HG02571 (cell line): ENCODE data around the gene OR4Q2.
"Not testable (repeated sequence)": the region's sequence is repeated elsewhere in the genome, so short reads cannot be mapped to it uniquely, and the experiment has no call there.

Experiments
- ATAC-seq: cut with Tn5 transposase; IDR thresholded peaks from one replicate; pipeline ENCODE4 v1.9.1; 2021; ENCODE audit warnings: mild to moderate bottlenecking, moderate library complexity; ENCODE audit not compliant: unreplicated experiment

Gene OR4Q2

GRCh38 chr14:20001863-20002262 lies at the start of gene OR4Q2:
Gene OR4Q2, plus strand, starts transcription at chr14:20002163.
- ATAC-seq: no peak

DNA sequence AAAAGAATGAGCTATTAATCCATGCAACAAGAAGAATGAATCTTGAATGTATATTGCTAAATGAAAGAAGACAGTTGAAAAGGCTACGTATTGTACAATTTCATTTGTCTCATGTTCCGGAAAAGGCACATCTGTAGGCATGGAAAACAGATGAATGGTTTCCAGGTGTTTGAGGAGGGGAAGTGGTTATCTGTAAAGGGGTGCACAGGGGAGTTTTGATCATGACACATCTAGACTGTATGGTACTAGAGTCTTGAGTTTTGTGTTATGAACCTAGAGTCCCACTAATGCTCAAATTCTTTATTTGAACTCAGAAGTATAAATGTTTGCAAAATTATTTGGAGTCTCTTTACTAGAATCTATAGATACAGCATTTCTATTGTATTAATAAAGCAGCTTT lies 32.2 kb upstream of the OR4Q2 start:
- not testable (repeated sequence) for ATAC-seq

DNA sequence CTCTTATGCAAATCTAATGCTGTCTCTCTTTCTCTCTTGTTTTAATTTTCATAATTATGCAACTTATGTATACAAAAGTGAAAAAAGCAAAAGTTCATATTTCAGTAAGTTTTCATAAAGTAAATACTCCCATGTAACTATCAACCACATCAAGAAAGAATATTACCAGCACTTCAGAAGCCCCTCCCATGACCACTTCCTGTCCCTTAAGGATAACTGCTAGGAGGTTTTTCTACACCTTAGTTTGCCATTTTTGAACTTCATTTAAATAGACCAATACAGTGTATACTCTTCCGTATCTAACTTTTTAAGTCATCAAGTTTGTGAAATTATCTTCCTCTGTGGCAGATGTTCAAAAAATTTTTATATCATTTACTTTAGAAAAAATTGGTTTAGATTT lies 27.1 kb upstream of the OR4Q2 start:
- ATAC-seq: no peak

GRCh38 chr14:19975291-19975690 lies 26.7 kb upstream of the OR4Q2 start, which contains the start of gene OR4K15:
Gene OR4K15, plus strand, starts transcription at chr14:19975591. Its CDS starts 0 bp downstream, at chr14:19975591.
- ATAC-seq: no peak

DNA sequence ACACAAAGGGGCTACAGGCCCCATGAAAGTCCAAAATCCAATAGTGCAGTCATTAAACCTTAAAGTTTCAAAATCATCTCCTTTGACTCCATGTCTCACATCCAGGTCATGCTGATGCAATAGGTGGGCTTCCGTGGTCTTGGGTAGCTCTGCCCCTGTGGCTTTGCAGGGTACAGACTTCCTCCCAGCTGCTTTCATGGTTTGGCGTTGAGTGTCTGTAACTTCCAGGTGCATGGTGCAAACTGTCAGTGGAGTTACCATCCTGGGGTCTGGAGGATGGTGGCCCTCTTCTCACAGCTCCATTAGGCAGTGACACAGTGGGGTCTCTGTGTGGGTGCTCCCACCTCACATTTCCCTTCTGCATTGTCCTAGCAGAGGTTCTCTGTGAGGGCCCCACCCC lies 8.5 kb upstream of the OR4Q2 start:
- no peak for ATAC-seq

DNA sequence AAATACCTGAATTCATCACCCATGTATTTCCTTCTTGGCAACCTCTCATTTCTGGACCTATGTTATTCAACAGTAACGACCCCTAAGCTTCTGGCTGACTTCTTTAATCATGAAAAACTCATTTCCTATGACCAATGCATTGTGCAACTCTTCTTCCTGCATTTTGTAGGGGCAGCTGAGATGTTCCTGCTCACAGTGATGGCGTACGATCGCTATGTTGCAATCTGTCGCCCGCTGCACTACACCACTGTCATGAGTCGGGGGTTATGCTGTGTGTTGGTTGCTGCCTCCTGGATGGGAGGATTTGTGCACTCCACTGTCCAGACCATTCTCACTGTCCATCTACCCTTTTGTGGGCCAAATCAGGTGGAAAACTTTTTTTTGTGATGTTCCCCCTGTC lies 356 bp downstream of the OR4Q2 start:
- no peak for ATAC-seq

- ATAC-seq: no peak
Measured at GRCh38 chr14:20008156-20008555, 6.2 kb downstream of the OR4Q2 start.

- ATAC-seq: no peak
Measured at GRCh38 chr14:20019257-20019865, 17.4 kb downstream of the OR4Q2 start, which contains the start of gene OR4K14. Gene OR4K14, minus strand, starts transcription at chr14:20019307. Its CDS starts 4,114 bp downstream, at chr14:20015193.

GRCh38 chr14:20031058-20031457 lies 29.1 kb downstream of the OR4Q2 start:
- ATAC-seq: no peak

DNA sequence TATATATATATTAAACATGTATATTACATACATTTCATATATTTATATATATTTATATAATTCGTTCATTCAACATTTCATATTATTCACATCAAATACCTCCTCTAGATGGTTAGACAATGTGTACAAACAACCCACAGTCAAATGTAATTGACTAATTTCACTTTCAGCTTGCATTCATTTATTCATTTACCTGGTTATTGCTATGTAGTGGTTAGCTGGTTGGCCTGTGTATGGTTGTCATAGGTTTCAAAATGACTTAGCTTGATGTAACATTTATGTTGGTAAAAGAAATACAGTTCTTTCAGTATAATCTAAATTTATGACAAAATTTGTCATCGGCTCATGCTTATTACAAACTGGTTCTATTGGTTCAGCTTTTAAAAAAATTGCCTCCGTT lies 33.5 kb downstream of the OR4Q2 start:
- ATAC-seq: no peak

DNA sequence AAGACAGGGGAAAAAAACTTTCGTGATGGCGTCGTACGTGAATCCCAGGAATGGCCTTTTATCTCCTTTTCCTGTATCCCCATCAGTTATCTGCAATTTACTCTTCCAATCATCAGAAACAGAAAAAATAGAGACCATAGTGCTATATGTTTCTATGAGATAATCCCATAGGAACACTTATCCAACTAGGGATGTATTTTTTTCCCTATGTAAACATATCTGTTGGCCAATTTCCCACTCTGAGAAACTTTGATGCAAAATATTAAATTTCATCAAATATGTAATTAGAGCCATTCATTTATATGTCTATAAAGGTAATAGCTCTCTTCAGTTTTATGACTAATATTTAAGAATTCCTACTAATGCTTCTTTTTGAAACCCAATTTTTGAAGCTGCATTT lies 34.0 kb downstream of the OR4Q2 start, which contains the start of gene OR4K13:
Gene OR4K13 (minus strand): TSS at position 101 of the 400 bp plus-strand sequence. CDS start 1,280 bp downstream, outside the sequence.
- ATAC-seq: no peak

DNA sequence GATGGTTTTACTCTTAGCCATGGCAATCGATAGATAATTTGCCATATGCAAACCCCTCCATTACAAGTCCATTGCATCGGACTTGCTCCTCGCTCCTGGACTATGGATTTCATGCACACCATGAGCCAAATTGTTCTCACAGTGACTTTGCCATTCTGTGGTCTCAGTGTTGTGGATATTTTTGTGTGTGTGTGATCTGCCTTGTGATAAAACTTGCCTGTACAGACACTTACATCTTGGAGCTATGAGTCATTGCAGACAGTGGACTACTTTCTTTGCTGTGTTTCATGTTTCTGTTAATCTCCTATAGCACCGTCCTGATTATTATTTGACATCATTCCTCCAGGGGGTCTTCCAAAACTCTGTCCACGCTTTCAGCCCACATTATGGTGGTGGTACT lies 42.3 kb downstream of the OR4Q2 start:
- ATAC-seq: no peak

- ATAC-seq: no peak
Measured at GRCh38 chr14:20048202-20048601, 46.2 kb downstream of the OR4Q2 start.
